K562 (cell line): ENCODE measurements around the gene MEF2C. TPM values are rescaled to one million over a fixed set of nuclear protein-coding genes. Genes with fewer than 3 reads are reported as not detected.

Source experiments
- ATAC-seq: fragments of 200-7000 bp; cut with Tn5 transposase; 3 replicates; pipeline ENCODE4 v1.9.1; 2020; ENCODE audit warnings: moderate library complexity
- BruUV-seq: library from RNA; stranded (reverse); fragments of 400-500 nt; replicated peaks from 2 replicates; lab custom pipeline; 2021; lab: Mats Ljungman, UMichigan
- CTCF ChIA-PET: fragments of 300-600 bp; formaldehyde crosslinking; extraction: SDS; loops from one replicate; lab custom pipeline; 2021; ENCODE audit warnings: low intra/inter-chr PET ratio; lab: Yijun Ruan, JAX
- POLR2A ChIA-PET: fragments of 300-600, 350-650 bp; sonication (Branson Sonifier 250); formaldehyde crosslinking; extraction: SDS; loops from one replicate; lab custom pipeline; 2021; ENCODE audit warnings: antibody characterized with exemption, inconsistent platforms; lab: Yijun Ruan, JAX
- DNase-seq, 4 experiments: peaks; one replicate each; pipeline versions ENCODE4 v3.0.0 to v3.0.0-alpha.2; 2011 to 2018; ENCODE audit warnings: low spot score in 3 of 4, mixed read lengths in 3 of 4; ENCODE audit errors: extremely low read depth in 1 of 4
- FAIRE-seq: peaks from 2 replicates; lab custom pipeline; 2011; peaks lifted over from hg19 to GRCh38; lab: Jason Lieb, UNC
- H2AFZ ChIP-seq: 2 replicates; pipeline ENCODE4 v1.6.0; 2011; ENCODE audit warnings: low read depth, low read length, control low read depth, inconsistent platforms
- H3K27ac ChIP-seq: fragments of 200-600 bp; 3 replicates; pipeline ENCODE4 v1.8.0; 2011; ENCODE audit warnings: low read depth, mild to moderate bottlenecking, control low read depth, inconsistent platforms, low read length, moderate library complexity, mixed read lengths; ENCODE audit errors: extremely low read depth
- H3K27me3 ChIP-seq, 2 experiments: fragments of 300-600 bp in 1 of 2; 2 replicates in 1 of 2; 3 replicates in 1 of 2; pipeline versions ENCODE4 v1.6.0 to v1.8.0; 2011; ENCODE audit warnings: inconsistent platforms in 2 of 2, low read length in 2 of 2, mild to moderate bottlenecking in 1 of 2, mixed read lengths in 1 of 2, moderate library complexity in 1 of 2; ENCODE audit not compliant: control insufficient read depth in 2 of 2, insufficient read depth in 2 of 2
- H3K36me3 ChIP-seq: fragments of 300-600 bp; 3 replicates; pipeline ENCODE4 v1.8.0; 2011; ENCODE audit warnings: mild to moderate bottlenecking, low read length, inconsistent platforms; ENCODE audit not compliant: control insufficient read depth, insufficient read depth
- H3K4me1 ChIP-seq, 2 experiments: fragments of 200-600 bp in 1 of 2; replicated peaks in 1 of 2; 2 replicates in 1 of 2; 3 replicates in 1 of 2; pipeline versions ENCODE4 v1.5.1 to v1.8.0; 2011; ENCODE audit warnings: inconsistent platforms in 2 of 2, low read length in 2 of 2, mild to moderate bottlenecking in 1 of 2, mixed read lengths in 1 of 2, moderate library complexity in 1 of 2; ENCODE audit not compliant: control insufficient read depth in 2 of 2, insufficient read depth in 2 of 2
- H3K4me2 ChIP-seq: 2 replicates; pipeline ENCODE4 v1.6.1; 2011; ENCODE audit warnings: low read length, control low read depth, inconsistent platforms, mixed read lengths; ENCODE audit not compliant: insufficient read depth
- H3K4me3 ChIP-seq: fragments of 200-600 bp; sonication (generic), shearing (Covaris generic); 2 replicates; pipeline ENCODE4 v1.5.1; 2016; ENCODE audit warnings: control low read depth, inconsistent platforms
- H3K79me2 ChIP-seq: fragments of 200-600 bp; 3 replicates; pipeline ENCODE4 v1.8.0; 2011; ENCODE audit warnings: low read length, inconsistent platforms; ENCODE audit not compliant: control insufficient read depth, insufficient read depth
- H3K9ac ChIP-seq, 2 experiments: 2 replicates each; pipeline versions ENCODE4 v1.6.0 to v1.6.1; 2011; ENCODE audit warnings: low read depth in 2 of 2, low read length in 2 of 2, control low read depth in 1 of 2, inconsistent platforms in 1 of 2, mild to moderate bottlenecking in 1 of 2, mixed read lengths in 1 of 2; ENCODE audit not compliant: insufficient read depth in 1 of 2
- H3K9me1 ChIP-seq: one replicate; pipeline ENCODE4 v1.6.0; 2011; ENCODE audit warnings: inconsistent platforms, mild to moderate bottlenecking, low read length, moderate library complexity; ENCODE audit not compliant: control insufficient read depth, insufficient read depth
- H3K9me3 ChIP-seq: replicated peaks from 2 replicates; pipeline ENCODE4 v1.5.1; 2011; ENCODE audit warnings: low read depth, low read length, inconsistent platforms; ENCODE audit not compliant: control insufficient read depth, insufficient read depth
- H4K20me1 ChIP-seq: replicated peaks from 2 replicates; pipeline ENCODE4 v1.6.1; 2011; ENCODE audit warnings: low read length, inconsistent platforms, mixed read lengths; ENCODE audit not compliant: control insufficient read depth, insufficient read depth
- CSDE1 ChIP-seq, 2 experiments: fragments of 450-650 bp; IDR thresholded peaks; 2 replicates each; pipeline ENCODE4 v1.6.1; 2016; ENCODE audit warnings: mild to moderate bottlenecking in 1 of 2
- ILF3 ChIP-seq: fragments of 450-650 bp; IDR thresholded peaks from 2 replicates; pipeline ENCODE4 v1.6.1; 2018; ENCODE audit warnings: antibody characterized with exemption, mild to moderate bottlenecking, moderate library complexity, borderline replicate concordance
- KHSRP ChIP-seq: fragments of 450-650 bp; IDR thresholded peaks from 2 replicates; pipeline ENCODE4 v1.6.1; 2017
- MECOM ChIP-seq: fragments of 250-450 bp; sonication (Bioruptor Pico); IDR thresholded peaks from 2 replicates; pipeline ENCODE4 v1.8.0; 2022; ENCODE audit warnings: inconsistent platforms
- MXI1 ChIP-seq: IDR thresholded peaks from 2 replicates; pipeline ENCODE4 v1.6.1; 2011; ENCODE audit warnings: low read depth, mild to moderate bottlenecking, improper control_type of control experiment, low read length
- NFIX ChIP-seq: fragments of 250-450 bp; sonication (Bioruptor Pico); IDR thresholded peaks from 2 replicates; pipeline ENCODE4 v1.4.0; 2020; ENCODE audit warnings: low read depth, mild to moderate bottlenecking, moderate library complexity
- SETDB1 ChIP-seq: IDR thresholded peaks from one replicate; pipeline ENCODE4 v1.6.1; 2012; ENCODE audit warnings: low read length, control low read depth, inconsistent platforms
- ZNF175 ChIP-seq: fragments of 200-800 bp; sonication (Bioruptor generic); IDR thresholded peaks from 2 replicates; pipeline ENCODE4 v1.6.1; 2016; ENCODE audit warnings: low read depth, mild to moderate bottlenecking, missing genetic modification characterization, missing compliant biosample characterization
- WGBS: fragments of 100-300 bp; shearing (Covaris generic); methylation state at CpG from one replicate; pipeline ENCODE4 v1.1.6; 2016; ENCODE audit warnings: low coverage, mixed read lengths; ENCODE audit not compliant: insufficient coverage; ENCODE audit errors: missing lambda C conversion rate; 5-methylcytosine and 5-hydroxymethylcytosine counted together
- in situ Hi-C: fragments of 300-500 bp; cut with MboI; formaldehyde crosslinking; loops from 4 replicates; pipeline ENCODE4 v1.15.0; 2018; ENCODE audit warnings: inconsistent platforms, mixed read lengths
- intact Hi-C: fragments of 100-400 bp; cut with micrococcal nuclease; formaldehyde crosslinking; loops from 2 replicates; pipeline ENCODE4 v1.14.2; 2022
- polyA plus RNA-seq, 8 experiments: library from polyadenylated mRNA; depleted of rRNA in 4 of 8; stranded (reverse) in 5 of 8; unstranded in 3 of 8; fragments of >200 nt; fragmentation: Nextera tagmentation in 2 of 8; fragmentation: Illumina TruSeq in 1 of 8; extraction: Ambion mirVana in 2 of 8; extraction: Trizol in 1 of 8; gene quantifications; 2 replicates each; pipeline versions ENCODE4 v1.2.1 to v1.2.3, GENCODE V29; 2011 to 2014; ENCODE audit warnings: inconsistent platforms in 1 of 8, missing spikeins in 1 of 8
- total RNA-seq, 7 experiments: library from RNA; depleted of rRNA in 6 of 7; stranded (reverse); fragments of >200 nt in 6 of 7; fragmentation: Illumina TruSeq in 2 of 7; extraction: Trizol in 2 of 7; gene quantifications; 2 replicates each; pipeline versions ENCODE4 v1.2.1 to v1.2.3, GENCODE V29; 2011 to 2021; ENCODE audit warnings: low replicate concordance in 1 of 7
- TF ChIP-seq, protein P1 (sequence below): fragments of 200-400 bp; formaldehyde crosslinking; IDR thresholded peaks from 2 replicates; pipeline ENCODE4 v1.6.1; 2017; ENCODE audit warnings: mild to moderate bottlenecking, low read depth, low read length, moderate library complexity
- TF ChIP-seq, protein P2 (sequence below): sonication (generic); formaldehyde crosslinking; IDR thresholded peaks from 2 replicates; pipeline ENCODE4 v1.8.1; 2023; ENCODE audit warnings: missing genetic modification reagents, mild to moderate bottlenecking, borderline replicate concordance

The MEF2C gene
- total and polyA plus RNA-seq, 9 of the 15 experiments (the other 6 are each of a cell fraction or from before 2014, with no cell fraction given): 25.1 to 67.8 (median 58.3) TPM

DNA sequence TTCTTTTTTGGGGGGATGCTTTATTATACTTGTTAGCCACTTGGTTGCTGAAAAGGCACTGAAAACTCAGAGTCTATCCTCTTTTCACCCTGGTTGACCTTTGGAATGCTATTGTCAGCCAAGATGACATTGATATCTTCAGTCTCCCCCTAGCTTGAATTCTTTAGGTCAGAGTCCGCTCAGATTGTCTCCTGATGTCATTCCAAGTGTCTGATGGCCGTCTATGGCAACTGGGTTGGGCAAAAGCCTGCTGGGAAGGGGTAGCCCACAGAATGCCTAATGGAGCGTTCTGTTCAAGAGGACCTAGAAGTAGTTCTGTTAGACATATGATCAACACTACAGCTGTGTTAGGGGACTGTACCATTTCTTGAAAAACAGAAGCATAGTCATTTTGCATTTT, 9.7 kb upstream of the MEF2C start:
- Histone ChIP-seq H3K27me3 (no peaks in the 10 kb centered on the region), H3K9ac (no peak overlapping the region), H2AFZ (no peak overlapping the region), H3K36me3 (no peaks in the 10 kb centered on the region), H3K9me1 (no peaks in the 10 kb centered on the region), H3K4me3 (no peak overlapping the region), H3K27ac (no peak overlapping the region), H3K79me2 (no peaks in the 10 kb centered on the region), H4K20me1 (no peaks in the 10 kb centered on the region), H3K9me3 (no peaks in the 10 kb centered on the region), H3K4me1 (no peaks in the 10 kb centered on the region), H3K4me2 (no peak overlapping the region)
- no TSS peak for BruUV-seq
- WGBS: 60% methylated on average over 3 of the region's 3 CpGs
- intact Hi-C loops: no loop called here
- DNase-seq (no peak), FAIRE-seq (no peak), ATAC-seq (no peak)
- in situ Hi-C loops: no loop called here
- ChIA-PET POLR2A (no interaction called here), CTCF (no interaction called here)
- no peak for TF ChIP-seq ZNF175 (CRISPR knock-in tag)
- TF ChIP-seq SETDB1: no peak
- TF ChIP-seq ILF3: no peak
- TF ChIP-seq CSDE1 (IDR thresholded peaks at IDR 0.05): no peak
- TF ChIP-seq, protein P1, sequence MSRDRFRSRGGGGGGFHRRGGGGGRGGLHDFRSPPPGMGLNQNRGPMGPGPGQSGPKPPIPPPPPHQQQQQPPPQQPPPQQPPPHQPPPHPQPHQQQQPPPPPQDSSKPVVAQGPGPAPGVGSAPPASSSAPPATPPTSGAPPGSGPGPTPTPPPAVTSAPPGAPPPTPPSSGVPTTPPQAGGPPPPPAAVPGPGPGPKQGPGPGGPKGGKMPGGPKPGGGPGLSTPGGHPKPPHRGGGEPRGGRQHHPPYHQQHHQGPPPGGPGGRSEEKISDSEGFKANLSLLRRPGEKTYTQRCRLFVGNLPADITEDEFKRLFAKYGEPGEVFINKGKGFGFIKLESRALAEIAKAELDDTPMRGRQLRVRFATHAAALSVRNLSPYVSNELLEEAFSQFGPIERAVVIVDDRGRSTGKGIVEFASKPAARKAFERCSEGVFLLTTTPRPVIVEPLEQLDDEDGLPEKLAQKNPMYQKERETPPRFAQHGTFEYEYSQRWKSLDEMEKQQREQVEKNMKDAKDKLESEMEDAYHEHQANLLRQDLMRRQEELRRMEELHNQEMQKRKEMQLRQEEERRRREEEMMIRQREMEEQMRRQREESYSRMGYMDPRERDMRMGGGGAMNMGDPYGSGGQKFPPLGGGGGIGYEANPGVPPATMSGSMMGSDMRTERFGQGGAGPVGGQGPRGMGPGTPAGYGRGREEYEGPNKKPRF: no peak
- no peak for TF ChIP-seq MECOM (CRISPR knock-in tag)
- TF ChIP-seq MXI1: no peak
- no peak for TF ChIP-seq KHSRP
- no peak for TF ChIP-seq NFIX
- TF ChIP-seq, protein P2, sequence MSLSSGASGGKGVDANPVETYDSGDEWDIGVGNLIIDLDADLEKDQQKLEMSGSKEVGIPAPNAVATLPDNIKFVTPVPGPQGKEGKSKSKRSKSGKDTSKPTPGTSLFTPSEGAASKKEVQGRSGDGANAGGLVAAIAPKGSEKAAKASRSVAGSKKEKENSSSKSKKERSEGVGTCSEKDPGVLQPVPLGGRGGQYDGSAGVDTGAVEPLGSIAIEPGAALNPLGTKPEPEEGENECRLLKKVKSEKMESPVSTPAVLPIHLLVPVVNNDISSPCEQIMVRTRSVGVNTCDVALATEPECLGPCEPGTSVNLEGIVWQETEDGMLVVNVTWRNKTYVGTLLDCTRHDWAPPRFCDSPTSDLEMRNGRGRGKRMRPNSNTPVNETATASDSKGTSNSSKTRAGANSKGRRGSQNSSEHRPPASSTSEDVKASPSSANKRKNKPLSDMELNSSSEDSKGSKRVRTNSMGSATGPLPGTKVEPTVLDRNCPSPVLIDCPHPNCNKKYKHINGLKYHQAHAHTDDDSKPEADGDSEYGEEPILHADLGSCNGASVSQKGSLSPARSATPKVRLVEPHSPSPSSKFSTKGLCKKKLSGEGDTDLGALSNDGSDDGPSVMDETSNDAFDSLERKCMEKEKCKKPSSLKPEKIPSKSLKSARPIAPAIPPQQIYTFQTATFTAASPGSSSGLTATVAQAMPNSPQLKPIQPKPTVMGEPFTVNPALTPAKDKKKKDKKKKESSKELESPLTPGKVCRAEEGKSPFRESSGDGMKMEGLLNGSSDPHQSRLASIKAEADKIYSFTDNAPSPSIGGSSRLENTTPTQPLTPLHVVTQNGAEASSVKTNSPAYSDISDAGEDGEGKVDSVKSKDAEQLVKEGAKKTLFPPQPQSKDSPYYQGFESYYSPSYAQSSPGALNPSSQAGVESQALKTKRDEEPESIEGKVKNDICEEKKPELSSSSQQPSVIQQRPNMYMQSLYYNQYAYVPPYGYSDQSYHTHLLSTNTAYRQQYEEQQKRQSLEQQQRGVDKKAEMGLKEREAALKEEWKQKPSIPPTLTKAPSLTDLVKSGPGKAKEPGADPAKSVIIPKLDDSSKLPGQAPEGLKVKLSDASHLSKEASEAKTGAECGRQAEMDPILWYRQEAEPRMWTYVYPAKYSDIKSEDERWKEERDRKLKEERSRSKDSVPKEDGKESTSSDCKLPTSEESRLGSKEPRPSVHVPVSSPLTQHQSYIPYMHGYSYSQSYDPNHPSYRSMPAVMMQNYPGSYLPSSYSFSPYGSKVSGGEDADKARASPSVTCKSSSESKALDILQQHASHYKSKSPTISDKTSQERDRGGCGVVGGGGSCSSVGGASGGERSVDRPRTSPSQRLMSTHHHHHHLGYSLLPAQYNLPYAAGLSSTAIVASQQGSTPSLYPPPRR (CRISPR knock-in tag): no peak
